H1 (cell line): ENCODE results near the gene TXNL4A. TPM values are rescaled to one million over a fixed set of nuclear protein-coding genes. Genes with fewer than 3 reads are reported as not detected.

Source experiments
- CTCF ChIA-PET: fragments of 300-600 bp; sonication (Branson Sonifier 250); formaldehyde crosslinking; loops from one replicate; lab custom pipeline; 2021; ENCODE audit not compliant: partially characterized antibody; lab: Charles Lee
- POLR2A ChIA-PET: fragments of 300-600 bp; sonication (Branson Sonifier 250); formaldehyde crosslinking; loops from one replicate; lab custom pipeline; 2021; ENCODE audit warnings: inconsistent platforms; ENCODE audit not compliant: partially characterized antibody; lab: Charles Lee
- DNase-seq, 2 experiments: peaks; one replicate each; pipeline versions ENCODE4 v3.0.0 to v3.0.0-alpha.2; 2010 to 2022; ENCODE audit warnings: low spot score in 2 of 2, low read depth in 1 of 2, mixed read lengths in 1 of 2
- FAIRE-seq: peaks from 2 replicates; lab custom pipeline; 2011; peaks lifted over from hg19 to GRCh38; lab: Jason Lieb, UNC
- H2AFZ ChIP-seq: 2 replicates; pipeline ENCODE4 v1.8.1; 2012; ENCODE audit warnings: low read length, inconsistent platforms
- H2AK5ac ChIP-seq: 2 replicates; pipeline ENCODE4 v1.6.1; 2013; ENCODE audit warnings: low read depth, low read length
- H2BK120ac ChIP-seq: replicated peaks from 2 replicates; pipeline ENCODE3; 2013; ENCODE audit warnings: low read depth, low read length, inconsistent platforms
- H2BK12ac ChIP-seq: 2 replicates; pipeline ENCODE4 v1.6.1; 2013; ENCODE audit warnings: low read depth, low read length
- H2BK15ac ChIP-seq: 2 replicates; pipeline ENCODE4 v1.6.1; 2013; ENCODE audit warnings: low read length
- H2BK20ac ChIP-seq: 2 replicates; pipeline ENCODE4 v1.6.1; 2013; ENCODE audit warnings: low read length
- H2BK5ac ChIP-seq: 2 replicates; pipeline ENCODE4 v1.6.1; 2013; ENCODE audit warnings: low read depth, low read length
- H3K14ac ChIP-seq: 2 replicates; pipeline ENCODE4 v1.6.1; 2013; ENCODE audit warnings: inconsistent platforms; ENCODE audit not compliant: insufficient read length
- H3K18ac ChIP-seq: 2 replicates; pipeline ENCODE4 v1.6.1; 2013; ENCODE audit warnings: low read length; ENCODE audit errors: extremely low read depth
- H3K23ac ChIP-seq: 2 replicates; pipeline ENCODE4 v1.6.1; 2013; ENCODE audit warnings: inconsistent platforms; ENCODE audit not compliant: insufficient read length
- H3K23me2 ChIP-seq: 2 replicates; pipeline ENCODE4 v1.6.1; 2013; ENCODE audit warnings: low read depth, low read length
- H3K27ac ChIP-seq: 2 replicates; pipeline ENCODE4 v1.6.1; 2011; ENCODE audit warnings: low read depth, low read length, inconsistent platforms
- H3K27me3 ChIP-seq, 4 experiments: replicated peaks in 1 of 4; 1 replicate in 1 of 4; 2 replicates in 3 of 4; pipeline versions ENCODE4 v1.6.1 to v1.8.1; 2011 to 2013; ENCODE audit warnings: low read length in 3 of 4, mild to moderate bottlenecking in 3 of 4, inconsistent platforms in 2 of 4, mixed read lengths in 2 of 4, moderate library complexity in 1 of 4; ENCODE audit not compliant: control insufficient read depth in 3 of 4, insufficient read depth in 3 of 4; ENCODE audit errors: extremely low read depth in 1 of 4
- H3K36me3 ChIP-seq, 4 experiments: 2 replicates each; pipeline versions ENCODE4 v1.6.1 to v1.8.1; 2011 to 2013; ENCODE audit warnings: mild to moderate bottlenecking in 4 of 4, low read length in 3 of 4, moderate library complexity in 2 of 4, control low read depth in 1 of 4, inconsistent platforms in 1 of 4; ENCODE audit not compliant: insufficient read depth in 4 of 4, control insufficient read depth in 2 of 4
- H3K4ac ChIP-seq: replicated peaks from 2 replicates; pipeline ENCODE3; 2013; ENCODE audit warnings: low read length, low read depth, mixed read lengths, inconsistent platforms; ENCODE audit not compliant: insufficient read length
- H3K4me1 ChIP-seq, 4 experiments: replicated peaks in 1 of 4; 1 replicate in 1 of 4; 2 replicates in 3 of 4; pipeline versions ENCODE4 v1.6.1 to v1.8.1; 2011 to 2013; ENCODE audit warnings: low read length in 3 of 4, inconsistent platforms in 2 of 4, mixed read lengths in 1 of 4; ENCODE audit not compliant: insufficient read depth in 4 of 4, control insufficient read depth in 3 of 4
- H3K4me2 ChIP-seq, 2 experiments: 2 replicates each; pipeline versions ENCODE4 v1.6.1 to v1.8.1; 2011 to 2013; ENCODE audit warnings: low read depth in 2 of 2, low read length in 2 of 2, control low read depth in 1 of 2, inconsistent platforms in 1 of 2, mild to moderate bottlenecking in 1 of 2; ENCODE audit not compliant: insufficient read depth in 1 of 2
- H3K4me3 ChIP-seq, 4 experiments: fragments of 200-600, 300-600 bp in 1 of 4; sonication (generic), shearing (Covaris generic), sonication (Bioruptor Twin) in 1 of 4; 2 replicates each; pipeline versions ENCODE4 v1.5.1 to v1.8.1; 2011 to 2016; ENCODE audit warnings: low read length in 4 of 4, low read depth in 3 of 4, control low read depth in 2 of 4, inconsistent platforms in 2 of 4, mild to moderate bottlenecking in 2 of 4, mixed read lengths in 1 of 4, moderate library complexity in 1 of 4; ENCODE audit not compliant: insufficient read depth in 2 of 4; ENCODE audit errors: extremely low read depth in 1 of 4
- H3K56ac ChIP-seq: replicated peaks from 2 replicates; pipeline ENCODE3; 2013; ENCODE audit warnings: low read depth, mild to moderate bottlenecking, mixed read lengths, low read length, inconsistent platforms; ENCODE audit not compliant: insufficient read length
- H3K79me1 ChIP-seq: 2 replicates; pipeline ENCODE4 v1.6.1; 2013; ENCODE audit warnings: low read depth, low read length, control low read depth
- H3K79me2 ChIP-seq, 2 experiments: 2 replicates each; pipeline versions ENCODE4 v1.6.1 to v1.8.1; 2012 to 2013; ENCODE audit warnings: low read length in 2 of 2, mild to moderate bottlenecking in 2 of 2, inconsistent platforms in 1 of 2; ENCODE audit not compliant: insufficient read depth in 2 of 2, control insufficient read depth in 1 of 2
- H3K9ac ChIP-seq, 4 experiments: replicated peaks in 1 of 4; 1 replicate in 1 of 4; 2 replicates in 3 of 4; pipeline versions ENCODE4 v1.6.1 to v1.8.1; 2011 to 2013; ENCODE audit warnings: low read depth in 3 of 4, low read length in 3 of 4, control low read depth in 2 of 4, mild to moderate bottlenecking in 2 of 4, moderate library complexity in 2 of 4, inconsistent platforms in 1 of 4; ENCODE audit errors: extremely low read depth in 1 of 4
- H3K9me3 ChIP-seq, 2 experiments: 2 replicates each; pipeline versions ENCODE4 v1.6.1 to v1.8.1; 2012 to 2013; ENCODE audit warnings: mild to moderate bottlenecking in 2 of 2, moderate library complexity in 2 of 2, control low read depth in 1 of 2, inconsistent platforms in 1 of 2, low read depth in 1 of 2, low read length in 1 of 2, mixed read lengths in 1 of 2; ENCODE audit not compliant: insufficient read depth in 2 of 2
- H4K20me1 ChIP-seq, 2 experiments: replicated peaks in 1 of 2; 2 replicates each; pipeline versions ENCODE3 to v1.8.1; 2011 to 2013; ENCODE audit warnings: inconsistent platforms in 2 of 2, low read length in 2 of 2, mild to moderate bottlenecking in 1 of 2; ENCODE audit not compliant: insufficient read depth in 2 of 2, control insufficient read depth in 1 of 2
- H4K5ac ChIP-seq: 2 replicates; pipeline ENCODE4 v1.6.1; 2013; ENCODE audit warnings: low read length, low read depth, mixed read lengths, inconsistent platforms; ENCODE audit not compliant: insufficient read length
- H4K8ac ChIP-seq: 2 replicates; pipeline ENCODE4 v1.8.0; 2013; ENCODE audit warnings: mild to moderate bottlenecking, moderate library complexity, low read length, inconsistent platforms; ENCODE audit not compliant: insufficient read depth; ENCODE audit errors: extremely low read depth
- H4K91ac ChIP-seq: replicated peaks from 2 replicates; pipeline ENCODE3; 2013; ENCODE audit warnings: low read length, mixed read lengths, inconsistent platforms; ENCODE audit not compliant: insufficient read length
- BACH1 ChIP-seq: IDR thresholded peaks from 2 replicates; pipeline ENCODE4 v1.6.1; 2012; ENCODE audit warnings: low read length, improper control_type of control experiment
- CBX8 ChIP-seq: fragments of 300-800, 300-1000 bp; sonication (generic); IDR thresholded peaks from 2 replicates; pipeline ENCODE4 v1.7.1; 2016; ENCODE audit warnings: low read depth, low read length, borderline replicate concordance
- CTBP2 ChIP-seq: IDR thresholded peaks from 2 replicates; pipeline ENCODE4 v1.7.0; 2011; ENCODE audit warnings: borderline replicate concordance, mild to moderate bottlenecking, moderate library complexity, mixed read lengths, low read length; ENCODE audit not compliant: insufficient read depth, insufficient read length
- EP300 ChIP-seq, 2 experiments: IDR thresholded peaks; 1 replicate in 1 of 2; 2 replicates in 1 of 2; pipeline ENCODE4 v1.6.1; 2011 to 2012; ENCODE audit warnings: low read depth in 2 of 2, low read length in 2 of 2, mild to moderate bottlenecking in 2 of 2, borderline replicate concordance in 1 of 2, inconsistent platforms in 1 of 2, moderate library complexity in 1 of 2
- HDAC6 ChIP-seq: IDR thresholded peaks from one replicate; pipeline ENCODE4 v1.7.1; 2012; ENCODE audit warnings: low read depth, mild to moderate bottlenecking, inconsistent platforms, low read length, moderate library complexity
- KDM4A ChIP-seq: IDR thresholded peaks from one replicate; pipeline ENCODE4 v1.7.1; 2012; ENCODE audit warnings: low read depth, mild to moderate bottlenecking, moderate library complexity, low read length, inconsistent platforms; ENCODE audit not compliant: severe bottlenecking
- MAFK ChIP-seq: IDR thresholded peaks from 2 replicates; pipeline ENCODE4 v1.6.1; 2012; ENCODE audit warnings: low read depth, mild to moderate bottlenecking, improper control_type of control experiment, low read length
- POLR2AphosphoS5 ChIP-seq: IDR thresholded peaks from 2 replicates; pipeline ENCODE4 v1.6.1; 2011; ENCODE audit warnings: low read depth, low read length
- SP4 ChIP-seq: IDR thresholded peaks from 2 replicates; pipeline ENCODE4 v1.6.1; 2012; ENCODE audit warnings: low read length, inconsistent platforms
- SRF ChIP-seq: IDR thresholded peaks from 2 replicates; pipeline ENCODE4 v1.6.1; 2011; ENCODE audit warnings: mild to moderate bottlenecking, low read depth, low read length, moderate library complexity
- SUZ12 ChIP-seq: fragments of 200-600 bp; sonication (generic); IDR thresholded peaks from 2 replicates; pipeline ENCODE4 v1.6.1; 2012; ENCODE audit warnings: mild to moderate bottlenecking, inconsistent platforms, low read length, moderate library complexity, mixed read lengths
- TAF1 ChIP-seq: IDR thresholded peaks from 2 replicates; pipeline ENCODE4 v1.6.1; 2011; ENCODE audit warnings: mild to moderate bottlenecking, low read depth, low read length
- TBP ChIP-seq: IDR thresholded peaks from 2 replicates; pipeline ENCODE4 v1.6.1; 2011; ENCODE audit warnings: low read depth, low read length, improper control_type of control experiment
- TEAD4 ChIP-seq: IDR thresholded peaks from 2 replicates; pipeline ENCODE4 v1.6.1; 2012; ENCODE audit warnings: low read depth, low read length, inconsistent platforms, mixed read lengths
- WGBS, 2 experiments: shearing (Covaris generic) in 1 of 2; methylation state at CpG; one replicate each; pipeline versions ENCODE4 v1.1.6 to v1.1.7; 2013 to 2015; ENCODE audit warnings: low lambda C conversion rate in 2 of 2, mixed read lengths in 2 of 2, inconsistent platforms in 1 of 2, low coverage in 1 of 2, missing lambda C conversion rate in 1 of 2; ENCODE audit not compliant: insufficient replicate concordance in 2 of 2, insufficient coverage in 1 of 2, insufficient read length in 1 of 2; ENCODE audit errors: extremely low coverage in 1 of 2, missing lambda C conversion rate in 1 of 2; 5-methylcytosine and 5-hydroxymethylcytosine counted together
- polyA plus RNA-seq, 7 experiments: library from polyadenylated mRNA; depleted of rRNA in 3 of 7; stranded (reverse) in 5 of 7; unstranded in 2 of 7; fragments of >200 nt in 5 of 7; fragments of 200-250 nt in 2 of 7; gene quantifications; 1 replicate in 5 of 7; 2 replicates in 1 of 7; 4 replicates in 1 of 7; pipeline versions ENCODE4 v1.2.1 to v1.2.3, GENCODE V29; 2011 to 2013; ENCODE audit warnings: missing spikeins in 2 of 7, mixed read lengths in 2 of 7
- total RNA-seq: library from RNA; stranded (reverse); fragmentation: NEBNext Ultra II Directional; extraction: Animal tissue kit (Norgen Biotek cat#: 25700); gene quantifications from 2 replicates; pipeline ENCODE4 v1.2.1, GENCODE V29; 2021

Gene TXNL4A
- total and polyA plus RNA-seq, 2 of the 8 experiments (the other 6 are each of a cell fraction or from before 2014, with no cell fraction given): 169 to 181 TPM

- Histone ChIP-seq H3K56ac (no peak overlapping the region), H3K9ac (no peak overlapping the region; a peak in 2 of 7 replicates), H2BK12ac (no peak overlapping the region), H3K18ac (no peak overlapping the region), H3K4me3 (peak overlapping the region; percentile 64 to 94 (median 86)), H2BK5ac (no peak overlapping the region), H3K79me2 (peaks cover 24 to 41% of the 10 kb centered on the region in 2 experiments), H3K27ac (no peak overlapping the region), H3K4ac (no peak overlapping the region), H2AK5ac (no peak overlapping the region), H2BK20ac (no peak overlapping the region), H3K4me2 (peak overlapping the region; percentile 74 to 82), H3K14ac (no peak overlapping the region), H4K8ac (no peak overlapping the region), H4K91ac (no peak overlapping the region), H3K4me1 (peaks cover 0 to 5% (median 3%) of the 10 kb centered on the region in 4 experiments; a peak in 4 of 7 replicates), H3K36me3 (peaks cover 3 to 20% (median 8%) of the 10 kb centered on the region in 4 experiments; a peak in 5 of 8 replicates), H4K5ac (no peak overlapping the region), H3K23ac (no peak overlapping the region), H2BK15ac (no peak overlapping the region), H3K9me3 (no peaks in the 10 kb centered on the region), H3K27me3 (no peaks in the 10 kb centered on the region), H3K23me2 (peaks cover 5% of the 10 kb centered on the region; the same call in 1 of the 2 replicates), H4K20me1 (peaks cover 6 to 11% of the 10 kb centered on the region in 2 experiments), H2AFZ (no peak overlapping the region), H3K79me1 (0 out of 2 replicates have a peak, but pooled peaks cover 5% of the 10 kb centered on the region), H2BK120ac (no peak overlapping the region)
- POLR2A ChIA-PET: interaction anchor here (0.6 to 2.2 kb wide), 9 partner anchors 10 to 60 kb away, joined by 3 to 11 read pairs (median 3); no protein-coding TSS in a partner anchor
- 86% methylated on average over 14 of the region's 14 CpGs; no CpG with 5 or more reads in 1 of the 2 experiments for WGBS, 2 experiments
- CTCF ChIA-PET: interaction anchor here (0.7 to 1.0 kb wide), 3 partner anchors 42 to 1824 kb away, joined by 3 read pairs; no protein-coding TSS in a partner anchor
- FAIRE-seq (no peak), DNase-seq (no peak)
- TF ChIP-seq POLR2AphosphoS5 (no peak), SUZ12 (no peak), SRF (no peak), HDAC6 (no peak), CBX8 (no peak), CTBP2 (no peak), SP4 (no peak), BACH1 (no peak), TAF1 (no peak), MAFK (no peak), EP300 (IDR thresholded peaks at IDR 0.05; ENCODE audit: borderline replicate concordance in 1 of 2, low read depth in 2 of 2, low read length in 2 of 2) (no peak), TBP (no peak), KDM4A (no peak), TEAD4 (no peak)
Measured at GRCh38 chr18:79989195-79989497, 783 bp upstream of the TXNL4A start.
